WTC11 (cell line): ENCODE results near the gene SCEL. TPM values are rescaled to one million over a fixed set of nuclear protein-coding genes. Genes with fewer than 3 reads are reported as not detected.

Experiments used
- ATAC-seq: fragments of 200-7000 bp; cut with Tn5 transposase; 2 replicates; pipeline ENCODE4 v1.10.0; 2021; ENCODE audit warnings: mild to moderate bottlenecking, moderate library complexity
- CTCF ChIA-PET: fragments of 300-600 bp; sonication (Branson Sonifier 250); formaldehyde crosslinking; loops from one replicate; lab custom pipeline; 2021; ENCODE audit warnings: antibody characterized with exemption; lab: Charles Lee
- POLR2A ChIA-PET: fragments of 350-600 bp; sonication (Branson Sonifier 250); formaldehyde crosslinking; loops from one replicate; lab custom pipeline; 2021; ENCODE audit warnings: antibody characterized with exemption; lab: Charles Lee
- DNase-seq: peaks from one replicate; pipeline ENCODE4 v3.0.0; 2021; ENCODE audit warnings: low spot score
- H3K27ac Mint-ChIP-seq: 2 replicates; pipeline ENCODE4 v1.8.0; 2021; ENCODE audit warnings: mixed read lengths
- H3K27me3 Mint-ChIP-seq: 2 replicates; pipeline ENCODE4 v1.8.0; 2021; ENCODE audit warnings: low read depth, mild to moderate bottlenecking, moderate library complexity, mixed read lengths
- H3K36me3 Mint-ChIP-seq: 2 replicates; pipeline ENCODE4 v1.8.0; 2021; ENCODE audit warnings: mixed read lengths
- H3K4me1 Mint-ChIP-seq: 2 replicates; pipeline ENCODE4 v1.8.0; 2022; ENCODE audit warnings: mixed read lengths
- H3K4me3 Mint-ChIP-seq: 2 replicates; pipeline ENCODE4 v1.8.0; 2021; ENCODE audit warnings: mild to moderate bottlenecking, moderate library complexity, mixed read lengths
- H3K9me3 Mint-ChIP-seq: 2 replicates; pipeline ENCODE4 v1.8.0; 2021; ENCODE audit warnings: mixed read lengths
- CREB1 ChIP-seq: sonication (generic); formaldehyde crosslinking; IDR thresholded peaks from 2 replicates; pipeline ENCODE4 v1.8.0; 2023; ENCODE audit warnings: mild to moderate bottlenecking, missing genetic modification reagents
- EMX1 ChIP-seq: fragments of 250-450 bp; sonication (Bioruptor Pico); IDR thresholded peaks from 2 replicates; pipeline ENCODE4 v1.8.0; 2021; ENCODE audit warnings: mild to moderate bottlenecking
- ESRRA ChIP-seq: sonication (generic); formaldehyde crosslinking; IDR thresholded peaks from 2 replicates; pipeline ENCODE4 v1.8.1; 2022; ENCODE audit warnings: mild to moderate bottlenecking, missing genetic modification reagents, borderline replicate concordance
- ETV6 ChIP-seq: sonication (generic); formaldehyde crosslinking; IDR thresholded peaks from 2 replicates; pipeline ENCODE4 v1.8.1; 2022; ENCODE audit warnings: mild to moderate bottlenecking, missing genetic modification reagents
- FOXK1 ChIP-seq: sonication (generic); formaldehyde crosslinking; IDR thresholded peaks from 2 replicates; pipeline ENCODE4 v1.8.0; 2022; ENCODE audit warnings: mild to moderate bottlenecking, moderate library complexity, missing genetic modification reagents
- GABPB1 ChIP-seq: sonication (generic); formaldehyde crosslinking; IDR thresholded peaks from 2 replicates; pipeline ENCODE4 v1.8.1; 2023; ENCODE audit warnings: mild to moderate bottlenecking, missing genetic modification reagents
- GTF2I ChIP-seq: fragments of 250-450 bp; sonication (Bioruptor Pico); conservative IDR thresholded peaks from 2 replicates; pipeline ENCODE4 v1.4.0; 2021; ENCODE audit warnings: mild to moderate bottlenecking
- MXD4 ChIP-seq: fragments of 250-450 bp; sonication (Bioruptor Pico); IDR thresholded peaks from 2 replicates; pipeline ENCODE4 v1.8.0; 2021; ENCODE audit warnings: mild to moderate bottlenecking, moderate library complexity, borderline replicate concordance
- NR2C2 ChIP-seq: sonication (generic); formaldehyde crosslinking; IDR thresholded peaks from 2 replicates; pipeline ENCODE4 v1.8.0; 2022; ENCODE audit warnings: mild to moderate bottlenecking, missing genetic modification reagents
- RELA ChIP-seq: sonication (generic); formaldehyde crosslinking; IDR thresholded peaks from 2 replicates; pipeline ENCODE4 v1.8.1; 2022; ENCODE audit warnings: missing genetic modification reagents, mild to moderate bottlenecking, borderline replicate concordance
- TEAD4 ChIP-seq: sonication (generic); formaldehyde crosslinking; IDR thresholded peaks from 2 replicates; pipeline ENCODE4 v1.8.0; 2022; ENCODE audit warnings: mild to moderate bottlenecking, missing genetic modification reagents
- TP53 ChIP-seq: sonication (generic); formaldehyde crosslinking; IDR thresholded peaks from 2 replicates; pipeline ENCODE4 v1.8.1; 2023; ENCODE audit warnings: mild to moderate bottlenecking, missing genetic modification reagents
- ZNF138 ChIP-seq: sonication (generic); formaldehyde crosslinking; conservative IDR thresholded peaks from 2 replicates; pipeline ENCODE4 v1.8.1; 2022; ENCODE audit warnings: mild to moderate bottlenecking, moderate library complexity, missing genetic modification reagents
- ZNF219 ChIP-seq: sonication (generic); formaldehyde crosslinking; IDR thresholded peaks from 2 replicates; pipeline ENCODE4 v1.8.0; 2023; ENCODE audit warnings: missing genetic modification reagents, mild to moderate bottlenecking, borderline replicate concordance
- ZNF263 ChIP-seq: sonication (generic); formaldehyde crosslinking; IDR thresholded peaks from 2 replicates; pipeline ENCODE4 v1.8.1; 2022; ENCODE audit warnings: low read depth, mild to moderate bottlenecking, moderate library complexity, missing genetic modification reagents
- total RNA-seq: library from RNA; stranded (reverse); gene quantifications from 3 replicates; pipeline ENCODE4 v1.2.3, GENCODE V29; 2021
- TF ChIP-seq, protein P1 (sequence below): sonication (generic); formaldehyde crosslinking; IDR thresholded peaks from 2 replicates; pipeline ENCODE4 v1.8.1; 2022; ENCODE audit warnings: low read depth, mild to moderate bottlenecking, moderate library complexity, missing genetic modification reagents, borderline replicate concordance
- TF ChIP-seq, protein P2 (sequence below): sonication (generic); formaldehyde crosslinking; IDR thresholded peaks from 2 replicates; pipeline ENCODE4 v1.8.1; 2023; ENCODE audit warnings: mild to moderate bottlenecking, moderate library complexity, missing genetic modification reagents
- TF ChIP-seq, protein P3 (sequence below): sonication (generic); formaldehyde crosslinking; IDR thresholded peaks from 2 replicates; pipeline ENCODE4 v1.8.1; 2023; ENCODE audit warnings: mild to moderate bottlenecking, missing genetic modification reagents, moderate library complexity
- TF ChIP-seq, protein P4 (sequence below): sonication (generic); formaldehyde crosslinking; IDR thresholded peaks from 2 replicates; pipeline ENCODE4 v1.8.0; 2023; ENCODE audit warnings: mild to moderate bottlenecking, missing genetic modification reagents
- TF ChIP-seq, protein P5 (sequence below): sonication (generic); formaldehyde crosslinking; IDR thresholded peaks from 2 replicates; pipeline ENCODE4 v1.8.0; 2023; ENCODE audit warnings: missing genetic modification reagents, mild to moderate bottlenecking, borderline replicate concordance
- TF ChIP-seq, protein P6 (sequence below): sonication (generic); formaldehyde crosslinking; IDR thresholded peaks from 2 replicates; pipeline ENCODE4 v1.8.0; 2023; ENCODE audit warnings: missing genetic modification reagents

SCEL gene
- total RNA-seq, 1 experiment from 2014 or later = not detected

DNA sequence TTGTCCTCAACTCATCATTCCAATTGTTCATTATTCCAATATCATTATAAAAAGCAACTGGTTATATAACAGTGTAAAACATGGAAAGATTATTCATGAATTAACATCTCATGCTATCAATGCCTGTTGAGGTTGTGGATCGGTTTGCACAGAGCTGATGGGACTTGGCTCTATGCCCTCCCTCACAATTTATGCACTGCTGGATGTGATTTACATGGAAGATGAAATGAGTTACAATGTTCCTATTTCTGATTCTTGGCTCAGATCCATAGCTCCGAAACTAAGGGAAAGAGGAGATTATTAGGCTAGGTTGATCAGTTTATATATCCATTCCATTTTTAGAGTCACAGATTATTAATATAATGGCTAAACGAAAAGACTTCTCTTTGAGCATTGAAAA, 38.6 kb downstream of the SCEL start:
- POLR2A ChIA-PET = no interaction called here

DNA sequence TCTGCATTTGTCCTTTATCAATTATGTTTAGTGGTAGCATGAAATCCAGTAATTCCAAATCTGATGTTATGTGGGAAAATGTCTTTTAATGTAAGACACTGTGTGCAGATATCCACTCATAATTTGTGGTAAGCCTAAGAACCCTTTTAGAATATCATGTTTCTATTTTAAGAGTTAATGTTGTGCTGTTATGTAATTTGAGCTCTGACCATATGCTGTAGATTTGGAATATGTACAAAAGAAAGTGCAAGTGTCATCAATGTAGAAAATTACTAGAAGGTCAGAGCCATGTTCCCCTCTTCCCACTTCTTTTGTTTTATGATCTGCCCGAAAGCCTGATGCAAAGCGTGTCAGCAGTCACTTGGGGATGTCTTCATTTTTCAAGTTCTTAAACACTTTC, 44.5 kb downstream of the SCEL start:
- no peak overlapping the region for H3K27ac Mint-ChIP-seq

More for the DNA sequence above, 38.6 kb downstream of the SCEL start:
- Mint-ChIP-seq H3K9me3 (no peaks in the 10 kb centered on the region), H3K4me3 (no peak overlapping the region), H3K36me3 (no peaks in the 10 kb centered on the region), H3K4me1 (peaks cover 6% of the 10 kb centered on the region), H3K27me3 (no peaks in the 10 kb centered on the region), H3K27ac (no peak overlapping the region)
- DNase-seq (no peak), ATAC-seq (no peak)
- CTCF ChIA-PET = no interaction called here
- no peak for TF ChIP-seq TEAD4 (CRISPR knock-in tag)
- TF ChIP-seq NR2C2 (CRISPR knock-in tag) = no peak
- TF ChIP-seq, protein P1, sequence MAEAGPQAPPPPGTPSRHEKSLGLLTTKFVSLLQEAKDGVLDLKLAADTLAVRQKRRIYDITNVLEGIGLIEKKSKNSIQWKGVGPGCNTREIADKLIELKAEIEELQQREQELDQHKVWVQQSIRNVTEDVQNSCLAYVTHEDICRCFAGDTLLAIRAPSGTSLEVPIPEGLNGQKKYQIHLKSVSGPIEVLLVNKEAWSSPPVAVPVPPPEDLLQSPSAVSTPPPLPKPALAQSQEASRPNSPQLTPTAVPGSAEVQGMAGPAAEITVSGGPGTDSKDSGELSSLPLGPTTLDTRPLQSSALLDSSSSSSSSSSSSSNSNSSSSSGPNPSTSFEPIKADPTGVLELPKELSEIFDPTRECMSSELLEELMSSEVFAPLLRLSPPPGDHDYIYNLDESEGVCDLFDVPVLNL (CRISPR knock-in tag) = no peak
- TF ChIP-seq CREB1 (CRISPR knock-in tag) = no peak

DNA sequence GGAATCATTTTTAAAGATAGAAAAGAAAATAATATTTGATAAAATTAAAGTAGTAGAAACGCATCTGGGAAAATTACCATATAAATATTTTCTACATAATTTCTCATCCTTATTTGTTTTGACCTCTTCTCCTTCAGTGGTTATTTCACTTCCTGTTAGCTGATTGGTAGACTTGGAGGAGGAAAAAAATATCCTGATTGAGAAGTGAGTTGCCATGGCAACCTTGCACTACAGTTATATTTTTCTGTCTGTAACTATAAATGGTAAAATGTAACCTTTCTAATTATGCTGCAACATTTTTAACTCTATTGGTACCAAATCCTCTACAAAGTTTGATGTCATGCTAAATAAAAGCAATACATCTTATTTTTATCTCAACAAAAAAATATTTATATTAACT, 45.2 kb downstream of the SCEL start:
- Mint-ChIP-seq H3K36me3 (no peaks in the 10 kb centered on the region), H3K27me3 (no peaks in the 10 kb centered on the region), H3K4me3 (no peak overlapping the region), H3K9me3 (no peaks in the 10 kb centered on the region), H3K27ac (no peak overlapping the region), H3K4me1 (peaks cover 6% of the 10 kb centered on the region)
- ChIA-PET POLR2A (interaction anchor here (1.0 kb wide), 1 partner anchor 63 kb away, joined by 3 read pairs; no protein-coding TSS in a partner anchor), CTCF (no interaction called here)
- ATAC-seq (no peak), DNase-seq (no peak)
- no peak for TF ChIP-seq EMX1 (CRISPR knock-in tag)
- TF ChIP-seq FOXK1 (CRISPR knock-in tag) = no peak
- TF ChIP-seq TP53 (CRISPR knock-in tag) = no peak
- TF ChIP-seq MXD4 (CRISPR knock-in tag) = no peak
- TF ChIP-seq RELA (CRISPR knock-in tag) = no peak
- TF ChIP-seq GABPB1 (CRISPR knock-in tag) = no peak
- TF ChIP-seq, protein P2, sequence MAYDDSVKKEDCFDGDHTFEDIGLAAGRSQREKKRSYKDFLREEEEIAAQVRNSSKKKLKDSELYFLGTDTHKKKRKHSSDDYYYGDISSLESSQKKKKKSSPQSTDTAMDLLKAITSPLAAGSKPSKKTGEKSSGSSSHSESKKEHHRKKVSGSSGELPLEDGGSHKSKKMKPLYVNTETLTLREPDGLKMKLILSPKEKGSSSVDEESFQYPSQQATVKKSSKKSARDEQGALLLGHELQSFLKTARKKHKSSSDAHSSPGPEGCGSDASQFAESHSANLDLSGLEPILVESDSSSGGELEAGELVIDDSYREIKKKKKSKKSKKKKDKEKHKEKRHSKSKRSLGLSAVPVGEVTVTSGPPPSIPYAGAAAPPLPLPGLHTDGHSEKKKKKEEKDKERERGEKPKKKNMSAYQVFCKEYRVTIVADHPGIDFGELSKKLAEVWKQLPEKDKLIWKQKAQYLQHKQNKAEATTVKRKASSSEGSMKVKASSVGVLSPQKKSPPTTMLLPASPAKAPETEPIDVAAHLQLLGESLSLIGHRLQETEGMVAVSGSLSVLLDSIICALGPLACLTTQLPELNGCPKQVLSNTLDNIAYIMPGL (CRISPR knock-in tag) = no peak
- TF ChIP-seq, protein P3, sequence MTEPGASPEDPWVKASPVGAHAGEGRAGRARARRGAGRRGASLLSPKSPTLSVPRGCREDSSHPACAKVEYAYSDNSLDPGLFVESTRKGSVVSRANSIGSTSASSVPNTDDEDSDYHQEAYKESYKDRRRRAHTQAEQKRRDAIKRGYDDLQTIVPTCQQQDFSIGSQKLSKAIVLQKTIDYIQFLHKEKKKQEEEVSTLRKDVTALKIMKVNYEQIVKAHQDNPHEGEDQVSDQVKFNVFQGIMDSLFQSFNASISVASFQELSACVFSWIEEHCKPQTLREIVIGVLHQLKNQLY (CRISPR knock-in tag) = no peak
- no peak for TF ChIP-seq NR2C2 (CRISPR knock-in tag)
- TF ChIP-seq, protein P4, sequence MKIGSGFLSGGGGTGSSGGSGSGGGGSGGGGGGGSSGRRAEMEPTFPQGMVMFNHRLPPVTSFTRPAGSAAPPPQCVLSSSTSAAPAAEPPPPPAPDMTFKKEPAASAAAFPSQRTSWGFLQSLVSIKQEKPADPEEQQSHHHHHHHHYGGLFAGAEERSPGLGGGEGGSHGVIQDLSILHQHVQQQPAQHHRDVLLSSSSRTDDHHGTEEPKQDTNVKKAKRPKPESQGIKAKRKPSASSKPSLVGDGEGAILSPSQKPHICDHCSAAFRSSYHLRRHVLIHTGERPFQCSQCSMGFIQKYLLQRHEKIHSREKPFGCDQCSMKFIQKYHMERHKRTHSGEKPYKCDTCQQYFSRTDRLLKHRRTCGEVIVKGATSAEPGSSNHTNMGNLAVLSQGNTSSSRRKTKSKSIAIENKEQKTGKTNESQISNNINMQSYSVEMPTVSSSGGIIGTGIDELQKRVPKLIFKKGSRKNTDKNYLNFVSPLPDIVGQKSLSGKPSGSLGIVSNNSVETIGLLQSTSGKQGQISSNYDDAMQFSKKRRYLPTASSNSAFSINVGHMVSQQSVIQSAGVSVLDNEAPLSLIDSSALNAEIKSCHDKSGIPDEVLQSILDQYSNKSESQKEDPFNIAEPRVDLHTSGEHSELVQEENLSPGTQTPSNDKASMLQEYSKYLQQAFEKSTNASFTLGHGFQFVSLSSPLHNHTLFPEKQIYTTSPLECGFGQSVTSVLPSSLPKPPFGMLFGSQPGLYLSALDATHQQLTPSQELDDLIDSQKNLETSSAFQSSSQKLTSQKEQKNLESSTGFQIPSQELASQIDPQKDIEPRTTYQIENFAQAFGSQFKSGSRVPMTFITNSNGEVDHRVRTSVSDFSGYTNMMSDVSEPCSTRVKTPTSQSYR (CRISPR knock-in tag) = no peak
- TF ChIP-seq, protein P5, sequence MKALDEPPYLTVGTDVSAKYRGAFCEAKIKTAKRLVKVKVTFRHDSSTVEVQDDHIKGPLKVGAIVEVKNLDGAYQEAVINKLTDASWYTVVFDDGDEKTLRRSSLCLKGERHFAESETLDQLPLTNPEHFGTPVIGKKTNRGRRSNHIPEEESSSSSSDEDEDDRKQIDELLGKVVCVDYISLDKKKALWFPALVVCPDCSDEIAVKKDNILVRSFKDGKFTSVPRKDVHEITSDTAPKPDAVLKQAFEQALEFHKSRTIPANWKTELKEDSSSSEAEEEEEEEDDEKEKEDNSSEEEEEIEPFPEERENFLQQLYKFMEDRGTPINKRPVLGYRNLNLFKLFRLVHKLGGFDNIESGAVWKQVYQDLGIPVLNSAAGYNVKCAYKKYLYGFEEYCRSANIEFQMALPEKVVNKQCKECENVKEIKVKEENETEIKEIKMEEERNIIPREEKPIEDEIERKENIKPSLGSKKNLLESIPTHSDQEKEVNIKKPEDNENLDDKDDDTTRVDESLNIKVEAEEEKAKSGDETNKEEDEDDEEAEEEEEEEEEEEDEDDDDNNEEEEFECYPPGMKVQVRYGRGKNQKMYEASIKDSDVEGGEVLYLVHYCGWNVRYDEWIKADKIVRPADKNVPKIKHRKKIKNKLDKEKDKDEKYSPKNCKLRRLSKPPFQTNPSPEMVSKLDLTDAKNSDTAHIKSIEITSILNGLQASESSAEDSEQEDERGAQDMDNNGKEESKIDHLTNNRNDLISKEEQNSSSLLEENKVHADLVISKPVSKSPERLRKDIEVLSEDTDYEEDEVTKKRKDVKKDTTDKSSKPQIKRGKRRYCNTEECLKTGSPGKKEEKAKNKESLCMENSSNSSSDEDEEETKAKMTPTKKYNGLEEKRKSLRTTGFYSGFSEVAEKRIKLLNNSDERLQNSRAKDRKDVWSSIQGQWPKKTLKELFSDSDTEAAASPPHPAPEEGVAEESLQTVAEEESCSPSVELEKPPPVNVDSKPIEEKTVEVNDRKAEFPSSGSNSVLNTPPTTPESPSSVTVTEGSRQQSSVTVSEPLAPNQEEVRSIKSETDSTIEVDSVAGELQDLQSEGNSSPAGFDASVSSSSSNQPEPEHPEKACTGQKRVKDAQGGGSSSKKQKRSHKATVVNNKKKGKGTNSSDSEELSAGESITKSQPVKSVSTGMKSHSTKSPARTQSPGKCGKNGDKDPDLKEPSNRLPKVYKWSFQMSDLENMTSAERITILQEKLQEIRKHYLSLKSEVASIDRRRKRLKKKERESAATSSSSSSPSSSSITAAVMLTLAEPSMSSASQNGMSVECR (CRISPR knock-in tag) = no peak
- no peak for TF ChIP-seq ETV6 (CRISPR knock-in tag)
- no peak for TF ChIP-seq CREB1 (CRISPR knock-in tag)
- no peak for TF ChIP-seq ZNF138 (CRISPR knock-in tag)
- TF ChIP-seq GTF2I (CRISPR knock-in tag) = no peak
- no peak for TF ChIP-seq ZNF263 (CRISPR knock-in tag)

More for the DNA sequence above, 44.5 kb downstream of the SCEL start:
- Mint-ChIP-seq H3K27me3 (no peaks in the 10 kb centered on the region), H3K9me3 (no peaks in the 10 kb centered on the region), H3K4me3 (no peak overlapping the region), H3K36me3 (no peaks in the 10 kb centered on the region), H3K4me1 (peaks cover 6% of the 10 kb centered on the region)
- DNase-seq (no peak), ATAC-seq (no peak)
- no peak for TF ChIP-seq ZNF219 (CRISPR knock-in tag)
- TF ChIP-seq, protein P6, sequence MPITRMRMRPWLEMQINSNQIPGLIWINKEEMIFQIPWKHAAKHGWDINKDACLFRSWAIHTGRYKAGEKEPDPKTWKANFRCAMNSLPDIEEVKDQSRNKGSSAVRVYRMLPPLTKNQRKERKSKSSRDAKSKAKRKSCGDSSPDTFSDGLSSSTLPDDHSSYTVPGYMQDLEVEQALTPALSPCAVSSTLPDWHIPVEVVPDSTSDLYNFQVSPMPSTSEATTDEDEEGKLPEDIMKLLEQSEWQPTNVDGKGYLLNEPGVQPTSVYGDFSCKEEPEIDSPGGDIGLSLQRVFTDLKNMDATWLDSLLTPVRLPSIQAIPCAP (CRISPR knock-in tag) = no peak
- no peak for TF ChIP-seq ESRRA (CRISPR knock-in tag)
- ChIA-PET POLR2A (no interaction called here), CTCF (no interaction called here)
